ENCODE data around the gene TRUB2.

GRCh38 chr9:128266868-128267590 lies 55.2 kb downstream of the TRUB2 start:
- TF ChIP-seq CTCF (IDR thresholded peaks at IDR 0.05; ENCODE audit: low read depth, low read length, poor library complexity, severe bottlenecking) (no peak), EZH2phosphoT487 (IDR thresholded peaks at IDR 0.05; ENCODE audit: borderline replicate concordance, low read length) (no peak)
